Measurements from ENCODE around the gene TLE4.
"Not testable (repeated sequence)": the region's sequence is repeated elsewhere in the genome, so short reads cannot be mapped to it uniquely, and the experiment has no call there.

TLE4 gene

GRCh38 chr9:79644048-79644447, 72.3 kb downstream of the TLE4 start:
- Mint-ChIP-seq H3K27me3 (no peaks in the 10 kb centered on the region), H3K9me3 (peaks cover 23% of the 10 kb centered on the region), H3K36me3 (ENCODE audit: low read depth) (peaks cover 27% of the 10 kb centered on the region), H3K4me3 (no peak overlapping the region), H3K4me1 (ENCODE audit: low read depth) (peaks cover 28% of the 10 kb centered on the region), H3K27ac (no peak overlapping the region)
- intact Hi-C loops (cut with micrococcal nuclease), result no loop called here

GRCh38 chr9:79644601-79645000, 72.8 kb downstream of the TLE4 start:
- H3K4me3 Mint-ChIP-seq, result no peak overlapping the region
- no peak overlapping the region for H3K27ac Mint-ChIP-seq
- intact Hi-C loops (cut with micrococcal nuclease), result no loop called here
- peaks cover 28% of the 10 kb centered on the region for H3K4me1 Mint-ChIP-seq (ENCODE audit: low read depth)
- peaks cover 22% of the 10 kb centered on the region for H3K9me3 Mint-ChIP-seq
- H3K27me3 Mint-ChIP-seq, result no peaks in the 10 kb centered on the region
- peaks cover 24% of the 10 kb centered on the region for H3K36me3 Mint-ChIP-seq (ENCODE audit: low read depth)

GRCh38 chr9:79645110-79645509, 73.3 kb downstream of the TLE4 start:
- Mint-ChIP-seq H3K27ac (no peak overlapping the region), H3K4me3 (no peak overlapping the region), H3K27me3 (no peaks in the 10 kb centered on the region), H3K4me1 (ENCODE audit: low read depth) (peaks cover 26% of the 10 kb centered on the region), H3K36me3 (ENCODE audit: low read depth) (peaks cover 24% of the 10 kb centered on the region), H3K9me3 (peaks cover 22% of the 10 kb centered on the region)
- intact Hi-C loops (cut with micrococcal nuclease), result no loop called here

GRCh38 chr9:79646096-79646495, 74.3 kb downstream of the TLE4 start:
- Mint-ChIP-seq H3K27ac (no peak overlapping the region), H3K4me1 (ENCODE audit: low read depth) (peaks cover 27% of the 10 kb centered on the region), H3K36me3 (ENCODE audit: low read depth) (peaks cover 24% of the 10 kb centered on the region), H3K4me3 (no peak overlapping the region), H3K27me3 (no peaks in the 10 kb centered on the region), H3K9me3 (peaks cover 22% of the 10 kb centered on the region)
- intact Hi-C loops (cut with micrococcal nuclease), result no loop called here

- Mint-ChIP-seq H3K4me1 (ENCODE audit: low read depth) (peaks cover 16% of the 10 kb centered on the region), H3K36me3 (ENCODE audit: low read depth) (peaks cover 32% of the 10 kb centered on the region), H3K27me3 (no peaks in the 10 kb centered on the region), H3K27ac (peak overlapping the region; percentile 45), H3K9me3 (no peaks in the 10 kb centered on the region), H3K4me3 (no peak overlapping the region)
- intact Hi-C loops (cut with micrococcal nuclease), result no loop called here
Measured at GRCh38 chr9:79651251-79651795, 79.6 kb downstream of the TLE4 start.

GRCh38 chr9:79652598-79652997, 80.8 kb downstream of the TLE4 start:
- Mint-ChIP-seq H3K4me1 (ENCODE audit: low read depth) (peaks cover 26% of the 10 kb centered on the region), H3K36me3 (ENCODE audit: low read depth) (peaks cover 44% of the 10 kb centered on the region), H3K27ac (no peak overlapping the region), H3K4me3 (no peak overlapping the region), H3K9me3 (no peaks in the 10 kb centered on the region), H3K27me3 (no peaks in the 10 kb centered on the region)
- intact Hi-C loops (cut with micrococcal nuclease), result no loop called here

GRCh38 chr9:79654591-79655382, 83.0 kb downstream of the TLE4 start:
- intact Hi-C loops (cut with micrococcal nuclease); H3K4me3 Mint-ChIP-seq; H3K27me3 Mint-ChIP-seq; H3K27ac Mint-ChIP-seq; H3K9me3 Mint-ChIP-seq: not testable (repeated sequence)
- peaks cover 53% of the 10 kb centered on the region for H3K36me3 Mint-ChIP-seq (ENCODE audit: low read depth)
- peaks cover 26% of the 10 kb centered on the region for H3K4me1 Mint-ChIP-seq (ENCODE audit: low read depth)

GRCh38 chr9:79655551-79655950, 83.8 kb downstream of the TLE4 start:
- Mint-ChIP-seq H3K27me3 (no peaks in the 10 kb centered on the region), H3K36me3 (ENCODE audit: low read depth) (peaks cover 53% of the 10 kb centered on the region), H3K27ac (no peak overlapping the region), H3K9me3 (no peaks in the 10 kb centered on the region), H3K4me1 (ENCODE audit: low read depth) (peaks cover 18% of the 10 kb centered on the region), H3K4me3 (no peak overlapping the region)
- intact Hi-C loops (cut with micrococcal nuclease), result no loop called here

- Mint-ChIP-seq H3K9me3 (no peaks in the 10 kb centered on the region), H3K27ac (no peak overlapping the region), H3K36me3 (ENCODE audit: low read depth) (peaks cover 56% of the 10 kb centered on the region), H3K27me3 (no peaks in the 10 kb centered on the region), H3K4me3 (no peak overlapping the region), H3K4me1 (ENCODE audit: low read depth) (peaks cover 14% of the 10 kb centered on the region)
- intact Hi-C loops (cut with micrococcal nuclease), result no loop called here
Measured at GRCh38 chr9:79656169-79656568, 84.4 kb downstream of the TLE4 start.

GRCh38 chr9:79657891-79658290, 86.1 kb downstream of the TLE4 start:
- Mint-ChIP-seq H3K9me3 (no peaks in the 10 kb centered on the region), H3K36me3 (ENCODE audit: low read depth) (peaks cover 51% of the 10 kb centered on the region), H3K27me3 (no peaks in the 10 kb centered on the region), H3K27ac (no peak overlapping the region), H3K4me1 (ENCODE audit: low read depth) (peaks cover 26% of the 10 kb centered on the region), H3K4me3 (no peak overlapping the region)
- intact Hi-C loops (cut with micrococcal nuclease), result no loop called here

- peaks cover 43% of the 10 kb centered on the region for H3K36me3 Mint-ChIP-seq (ENCODE audit: low read depth)
- H3K4me1 Mint-ChIP-seq (ENCODE audit: low read depth), result peaks cover 33% of the 10 kb centered on the region
- no peaks in the 10 kb centered on the region for H3K9me3 Mint-ChIP-seq
- H3K27me3 Mint-ChIP-seq, result no peaks in the 10 kb centered on the region
- H3K27ac Mint-ChIP-seq, result no peak overlapping the region
- no peak overlapping the region for H3K4me3 Mint-ChIP-seq
- intact Hi-C loops (cut with micrococcal nuclease), result no loop called here
Measured at GRCh38 chr9:79658926-79659325, 87.2 kb downstream of the TLE4 start.

- intact Hi-C loops (cut with micrococcal nuclease), result no loop called here
- H3K36me3 Mint-ChIP-seq (ENCODE audit: low read depth), result peaks cover 33% of the 10 kb centered on the region
- peaks cover 49% of the 10 kb centered on the region for H3K4me1 Mint-ChIP-seq (ENCODE audit: low read depth)
- H3K4me3 Mint-ChIP-seq, result no peak overlapping the region
- H3K27ac Mint-ChIP-seq, result no peak overlapping the region
- no peaks in the 10 kb centered on the region for H3K27me3 Mint-ChIP-seq
- H3K9me3 Mint-ChIP-seq, result no peaks in the 10 kb centered on the region
Measured at GRCh38 chr9:79660615-79661014, 88.8 kb downstream of the TLE4 start.

- H3K4me3 Mint-ChIP-seq, result no peak overlapping the region
- no peak overlapping the region for H3K27ac Mint-ChIP-seq
- H3K4me1 Mint-ChIP-seq (ENCODE audit: low read depth), result peaks cover 56% of the 10 kb centered on the region
- H3K36me3 Mint-ChIP-seq (ENCODE audit: low read depth), result peaks cover 27% of the 10 kb centered on the region
- H3K9me3 Mint-ChIP-seq, result no peaks in the 10 kb centered on the region
- H3K27me3 Mint-ChIP-seq, result no peaks in the 10 kb centered on the region
- intact Hi-C loops (cut with micrococcal nuclease), result no loop called here
Measured at GRCh38 chr9:79661279-79661678, 89.5 kb downstream of the TLE4 start.

- Mint-ChIP-seq H3K4me3 (no peak overlapping the region), H3K27ac (no peak overlapping the region), H3K27me3 (no peaks in the 10 kb centered on the region), H3K9me3 (no peaks in the 10 kb centered on the region), H3K4me1 (ENCODE audit: low read depth) (peaks cover 53% of the 10 kb centered on the region), H3K36me3 (ENCODE audit: low read depth) (peaks cover 23% of the 10 kb centered on the region)
- intact Hi-C loops (cut with micrococcal nuclease), result no loop called here
Measured at GRCh38 chr9:79661886-79662536, 90.2 kb downstream of the TLE4 start.
